SH-SY5Y (cell line): ENCODE measurements around the gene C12orf76.

Experiments used
- GATA2 ChIP-seq: IDR thresholded peaks from 2 replicates; pipeline ENCODE4 v1.6.1; 2011; ENCODE audit warnings: mild to moderate bottlenecking, low read depth, low read length
- GATA3 ChIP-seq: IDR thresholded peaks from 2 replicates; pipeline ENCODE4 v1.6.1; 2011; ENCODE audit warnings: low read depth, mild to moderate bottlenecking, low read length, moderate library complexity

DNA sequence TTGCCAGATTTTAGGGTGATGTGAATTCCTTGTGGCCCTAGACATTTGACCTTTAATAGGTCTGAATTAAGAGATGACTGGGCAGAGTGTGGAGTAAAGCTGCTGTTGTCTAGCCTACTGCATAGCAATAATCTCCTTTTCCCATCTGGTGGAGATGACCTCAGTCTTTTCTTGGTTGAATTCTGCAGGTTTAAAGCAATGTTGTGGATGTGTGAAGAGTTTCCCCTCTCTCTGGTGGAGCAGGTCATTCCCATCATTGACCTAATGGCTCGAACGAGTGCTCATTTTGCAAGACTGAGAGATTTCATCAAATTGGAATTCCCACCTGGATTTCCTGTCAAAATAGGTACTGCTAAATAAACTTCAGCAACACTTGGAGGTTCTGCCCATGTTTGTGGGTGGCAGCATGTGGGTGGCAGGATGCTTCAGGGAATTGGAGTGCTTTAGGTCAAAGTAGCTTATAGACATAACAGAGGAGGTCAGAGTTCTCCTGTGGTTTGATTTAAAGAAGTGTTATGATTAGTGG is 19.0 kb downstream of the C12orf76 start:
- TF ChIP-seq GATA2 (no peak), GATA3 (no peak)
